Stimulated activated CD8-positive, alpha-beta memory T cell treated with anti-CD3 and anti-CD28 coated beads, Interleukin-7, amount 100 ng/mL, for 4 hours (primary cell): ENCODE results near the gene SEC14L2.
A peak's percentile ranks its signal among the peaks of the same experiment; 100 is the strongest.
"Not testable (repeated sequence)": the region's sequence is repeated elsewhere in the genome, so short reads cannot be mapped to it uniquely, and the experiment has no call there.

Experiments
- DNase-seq, 2 donors: peaks; one replicate each; pipeline ENCODE4 v3.0.0-alpha.2; 2020; ENCODE audit warnings: low read depth in 2 of 2

The SEC14L2 gene

DNA sequence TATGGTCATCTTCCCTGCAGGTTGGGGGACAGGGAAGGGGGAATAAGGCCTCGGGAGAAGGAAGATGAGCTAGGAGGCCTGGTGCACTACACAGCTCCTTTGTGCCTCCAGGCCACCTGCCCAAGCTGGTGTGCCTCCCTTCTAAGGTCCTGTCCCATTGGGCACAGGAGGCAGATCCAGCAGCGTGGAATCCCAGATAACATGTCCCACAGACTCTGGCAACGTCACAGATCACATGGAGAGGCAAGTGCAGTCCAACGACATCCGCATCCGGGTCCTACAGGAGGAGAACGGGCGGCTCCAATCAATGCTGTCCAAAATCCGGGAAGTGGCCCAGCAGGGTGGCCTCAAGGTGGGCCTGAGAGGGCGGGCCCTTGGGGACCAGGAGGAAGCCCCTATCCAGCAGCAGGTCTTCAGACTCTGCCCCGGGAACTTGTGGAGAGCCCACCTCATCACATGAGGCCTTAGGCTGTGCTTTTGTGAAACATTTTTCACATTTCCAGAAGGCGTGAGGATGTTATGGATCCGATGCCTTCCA, 21.4 kb upstream of the SEC14L2 start:
- DNase-seq: no peak

DNA sequence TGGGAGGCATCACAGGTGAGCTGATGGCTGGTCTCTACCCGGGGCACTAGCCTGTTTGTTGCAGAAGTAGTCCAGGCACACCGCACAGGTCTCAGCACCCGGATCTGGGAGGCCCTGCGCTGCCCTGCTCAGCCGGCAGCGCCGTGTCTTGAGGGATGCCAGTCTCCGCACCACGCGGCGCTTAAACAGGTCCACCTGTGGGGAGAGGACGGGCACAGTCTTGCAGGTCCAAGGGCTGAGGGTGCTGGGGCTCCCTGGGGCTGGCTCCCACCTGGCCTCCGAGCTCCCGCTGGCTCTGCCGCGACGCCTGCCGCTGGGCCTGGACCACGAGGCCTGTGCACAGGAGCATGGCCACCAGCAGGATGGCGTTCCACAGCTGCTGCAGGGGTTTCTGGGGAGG, 16.8 kb upstream of the SEC14L2 start:
- no peak for DNase-seq

DNA sequence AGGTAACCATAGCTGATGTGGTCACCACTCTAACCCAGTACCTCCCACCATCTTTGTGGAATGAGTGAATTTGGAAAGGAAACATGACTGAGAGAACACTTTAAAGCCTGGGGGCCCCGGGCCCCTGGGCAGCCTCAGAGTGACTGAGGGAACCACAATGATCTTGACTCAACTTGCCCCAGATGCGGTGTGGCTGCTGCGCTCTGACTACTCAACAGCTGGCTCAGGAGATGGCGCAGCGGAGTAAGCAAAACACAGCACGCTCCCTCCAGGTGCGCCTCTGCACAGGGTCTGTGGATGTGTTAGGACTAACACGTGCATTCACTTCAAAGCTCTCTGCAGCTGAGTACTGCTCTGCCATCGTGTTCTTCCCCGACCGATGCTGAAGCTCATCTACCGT, 15.6 kb upstream of the SEC14L2 start:
- no peak for DNase-seq

GRCh38 chr22:30382340-30382739, 14.5 kb upstream of the SEC14L2 start:
- DNase-seq: no peak

GRCh38 chr22:30383061-30383460, 13.8 kb upstream of the SEC14L2 start:
- no peak for DNase-seq

DNA sequence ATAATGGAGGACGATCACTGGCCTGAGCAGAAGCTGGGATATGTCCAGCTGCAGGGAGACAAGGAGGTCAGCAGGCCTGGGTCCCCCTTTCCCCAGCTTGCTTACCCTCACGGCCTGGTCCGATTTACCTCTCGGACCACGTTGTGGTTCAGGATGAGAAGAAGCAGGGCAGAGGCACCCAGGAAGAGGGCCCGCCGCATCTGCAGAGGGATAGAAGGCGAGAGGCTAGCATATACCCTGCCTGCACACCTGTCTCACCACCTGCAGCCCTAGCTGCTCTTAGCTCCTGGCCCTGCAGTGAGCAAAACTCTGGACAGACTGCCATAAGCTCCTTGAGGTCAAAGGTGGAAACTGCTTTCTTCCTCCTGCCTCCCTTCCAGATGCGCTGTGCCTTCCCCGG, 10.9 kb upstream of the SEC14L2 start:
- no peak for DNase-seq

DNA sequence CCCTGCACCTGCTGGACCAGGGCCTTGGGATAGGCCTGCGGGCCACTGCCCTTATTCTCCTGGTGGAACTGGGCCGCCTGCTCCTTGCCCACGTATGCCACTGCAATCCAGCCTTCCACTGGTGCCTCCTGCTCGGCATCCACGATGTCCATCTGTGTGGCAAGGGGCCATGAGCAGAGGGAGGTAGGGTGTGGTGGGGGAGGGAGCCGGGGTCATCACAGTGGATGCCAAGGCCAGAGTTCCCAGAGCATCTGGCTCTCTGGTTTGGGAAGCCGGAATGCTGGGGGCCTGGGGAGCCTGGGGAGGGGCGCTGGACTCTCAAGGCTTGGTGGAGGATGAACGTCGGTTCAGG, 10.2 kb upstream of the SEC14L2 start:
- DNase-seq: no peak

DNA sequence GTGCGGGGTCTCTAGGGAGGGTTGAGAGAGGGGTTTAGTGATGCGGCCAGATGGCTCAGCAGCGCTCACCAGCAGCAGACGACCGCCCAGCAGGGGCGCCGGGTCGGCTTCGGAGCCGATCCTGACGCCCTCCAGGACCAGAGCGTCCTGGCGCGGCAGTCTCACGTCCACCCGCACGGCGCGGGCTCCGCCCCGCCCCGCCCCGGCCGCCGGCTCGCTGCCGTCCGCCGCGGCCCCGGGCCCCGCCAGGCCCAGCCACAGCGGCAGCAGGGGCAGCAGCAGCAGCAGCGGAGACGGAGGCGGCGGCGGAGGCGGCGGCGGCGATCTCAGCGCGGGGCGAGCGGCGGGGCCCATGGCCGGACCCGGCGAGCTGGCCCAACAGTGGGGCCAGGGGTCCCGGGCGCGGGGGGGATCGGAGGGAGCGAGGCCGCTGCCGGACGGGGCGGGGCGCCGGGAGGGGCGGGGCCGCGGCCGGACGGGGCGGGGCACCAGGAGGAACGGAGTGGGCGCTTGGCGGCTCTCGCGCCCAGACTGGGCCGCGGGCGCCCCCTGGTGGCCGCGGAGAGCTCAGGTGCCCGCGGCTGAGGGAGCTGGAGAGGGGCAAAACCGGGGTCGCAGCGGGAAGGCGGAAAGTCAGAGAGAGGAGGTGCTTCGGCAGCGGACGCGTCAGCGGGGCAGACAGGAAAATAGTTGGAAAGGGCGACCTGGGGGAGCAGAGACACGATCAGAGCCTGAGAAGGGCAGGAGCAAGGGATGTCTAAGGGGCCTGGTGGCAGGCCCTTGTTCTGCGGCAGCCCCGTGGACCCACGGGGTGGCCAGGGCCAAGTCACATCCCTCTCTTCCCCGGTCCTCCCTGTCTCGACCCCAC, 9.6 kb upstream of the SEC14L2 start, which contains the start of gene RNF215:
RNF215 (minus strand) TSS at position 452 of the 868 bp plus-strand sequence; CDS start at position 354, 98 bp downstream.
- peak; percentile 26 to 75 for DNase-seq

DNA sequence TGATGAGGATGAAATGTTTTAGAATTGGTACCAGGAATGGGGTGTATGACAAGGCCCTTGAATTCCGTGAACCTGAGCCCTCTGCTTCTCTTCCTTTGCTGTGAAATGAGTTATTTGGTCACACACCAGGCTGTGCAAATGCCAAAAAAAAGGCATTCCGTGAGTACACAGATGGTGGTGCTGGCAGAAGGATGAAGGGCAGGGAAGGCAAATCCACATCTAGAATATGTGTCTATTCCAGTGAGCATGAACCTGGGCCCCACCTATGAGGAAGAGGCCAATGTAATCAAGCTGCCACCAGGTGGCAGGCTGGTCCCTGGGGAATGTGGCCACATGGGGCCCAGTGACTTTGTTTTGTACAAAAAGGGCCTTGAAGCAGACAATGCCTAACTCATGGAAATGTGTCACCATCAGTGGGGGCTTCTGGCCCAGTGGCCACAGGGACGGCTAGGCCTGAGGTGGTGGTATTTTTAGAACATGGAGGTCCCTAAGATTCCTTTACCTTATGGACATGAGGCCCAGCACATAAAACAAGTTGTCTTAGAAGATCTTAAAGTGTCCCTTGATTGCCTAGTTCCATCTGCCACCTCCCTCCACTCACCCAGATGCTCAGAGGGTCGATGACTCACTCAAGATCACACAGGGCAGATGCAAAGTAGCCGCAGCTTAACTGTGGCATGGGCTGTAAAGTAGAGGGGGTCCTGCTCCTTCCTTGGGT, 5.7 kb upstream of the SEC14L2 start:
- peak; percentile 57 to 64 for DNase-seq

DNA sequence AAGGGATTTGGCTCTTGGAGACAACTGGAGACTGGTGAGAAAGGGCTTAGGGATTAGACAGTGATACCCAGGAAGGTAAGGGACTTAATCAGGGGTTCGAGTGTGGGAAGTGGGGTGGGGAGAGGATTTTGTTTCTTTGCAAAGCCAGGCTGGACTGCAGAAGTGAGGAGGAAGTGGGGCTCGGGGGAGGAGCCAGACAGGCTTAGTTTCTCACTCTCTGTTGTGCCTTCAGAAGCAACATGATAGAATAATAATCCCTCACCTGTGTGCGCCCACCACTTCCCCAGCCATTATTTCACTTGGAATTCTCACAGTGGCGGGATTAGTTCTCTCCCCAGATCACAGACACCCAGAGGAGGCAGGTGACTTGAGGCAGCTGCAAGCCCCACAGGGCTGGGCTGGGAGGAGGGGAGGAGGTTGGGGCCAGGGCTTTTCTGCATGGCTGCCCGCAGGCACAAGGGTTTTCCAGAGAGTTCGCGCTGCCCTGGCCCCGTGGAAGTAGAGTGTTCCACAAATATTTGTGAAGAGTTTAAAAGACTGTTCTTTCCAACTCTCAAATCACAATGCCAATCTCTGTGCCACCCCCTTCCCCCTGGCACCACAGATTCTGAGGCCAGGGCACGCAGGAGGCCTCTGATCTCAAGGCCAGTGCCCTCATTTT, 4.0 kb upstream of the SEC14L2 start:
- no peak for DNase-seq

- no peak for DNase-seq
Observed at GRCh38 chr22:30393322-30393680, 3.5 kb upstream of the SEC14L2 start.

GRCh38 chr22:30393885-30394284, 2.9 kb upstream of the SEC14L2 start:
- DNase-seq: no peak

- DNase-seq: no peak
Observed at GRCh38 chr22:30397656-30398635, 1.1 kb downstream of the SEC14L2 start.

DNA sequence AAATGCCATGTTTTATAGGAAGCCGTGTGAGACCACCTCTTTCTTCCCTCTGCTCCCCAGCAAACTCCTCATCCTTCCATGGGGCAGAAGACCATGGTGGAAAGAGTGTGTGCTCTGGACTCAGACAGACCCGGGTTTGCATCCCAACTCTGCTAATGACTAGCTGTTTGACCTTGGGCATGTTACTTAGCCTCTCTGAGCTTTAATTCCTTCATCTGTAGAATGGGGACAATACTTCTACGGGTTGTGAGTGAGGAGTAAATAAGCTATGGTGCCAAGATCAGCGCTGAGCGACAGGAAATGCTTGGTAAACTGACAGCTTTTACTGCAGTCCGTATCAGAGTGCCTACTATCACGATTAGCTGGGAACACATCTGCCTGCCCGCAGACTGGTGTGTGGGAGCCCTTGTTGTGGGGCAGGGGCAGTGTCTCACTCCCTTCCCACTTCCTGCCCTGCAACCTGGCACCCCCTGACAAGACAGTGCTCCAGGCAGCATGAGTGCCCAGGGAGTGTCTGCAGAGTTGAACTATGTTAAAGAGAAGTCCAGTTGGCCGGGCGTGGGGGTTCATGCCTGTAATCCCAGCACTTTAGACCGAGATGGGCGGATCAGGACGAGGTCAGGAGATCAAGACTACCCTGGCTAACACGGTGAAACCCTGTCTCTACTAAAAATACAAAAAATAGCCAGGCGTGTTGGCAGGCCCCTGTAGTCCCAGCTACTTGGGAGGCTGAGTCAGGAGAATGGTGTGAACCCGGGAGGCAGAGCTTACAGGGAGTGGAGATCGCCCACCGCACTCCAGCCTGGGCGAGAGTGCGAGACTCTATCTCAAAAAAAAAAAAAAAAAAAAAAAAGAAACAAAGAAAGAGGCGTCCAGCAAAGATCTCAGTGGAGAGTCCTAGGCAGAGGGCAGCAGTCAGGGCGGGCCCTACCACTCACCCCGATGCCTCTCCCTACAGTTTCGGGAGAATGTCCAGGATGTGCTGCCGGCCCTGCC, 2.2 kb downstream of the SEC14L2 start:
- no peak for DNase-seq

GRCh38 chr22:30399718-30400117, 2.9 kb downstream of the SEC14L2 start:
- DNase-seq: no peak

DNA sequence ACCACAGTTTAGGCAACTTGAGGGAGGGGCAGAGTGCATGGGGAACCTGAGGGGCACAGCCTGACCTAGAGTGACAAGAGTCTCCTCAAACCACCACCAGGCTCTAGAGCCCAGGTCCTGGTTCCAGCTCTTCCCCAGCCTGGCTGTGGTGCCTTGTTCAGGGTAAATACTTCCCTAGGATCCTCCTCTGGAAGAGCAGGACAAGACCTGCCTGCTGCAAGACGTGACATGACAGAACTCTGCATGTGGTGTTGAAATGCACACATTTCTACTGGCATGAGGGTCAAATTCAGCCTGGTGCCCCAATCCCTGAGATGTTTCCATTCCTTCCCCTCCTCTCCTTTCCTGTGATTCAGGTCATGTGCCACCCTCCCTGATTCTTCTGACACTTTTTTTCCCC, 3.3 kb downstream of the SEC14L2 start:
- DNase-seq: no peak

DNA sequence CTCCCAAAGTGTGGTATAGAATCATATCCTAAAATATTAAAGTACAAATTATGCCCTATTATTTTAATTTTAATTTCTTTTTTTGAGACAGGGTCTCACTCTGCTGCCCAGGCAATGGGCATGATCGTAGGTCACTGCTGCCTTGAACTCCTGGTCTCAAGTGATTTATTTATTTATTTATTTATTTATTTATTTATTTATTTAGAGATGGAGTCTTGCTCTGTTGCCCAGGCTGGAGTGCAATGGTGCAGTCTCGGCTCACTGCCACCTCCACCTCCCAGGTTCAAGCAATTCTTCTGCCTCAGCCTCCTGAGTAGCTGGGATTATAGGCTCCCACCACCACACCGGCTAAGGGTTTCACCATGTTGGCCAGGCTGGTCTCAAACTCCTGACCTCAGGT, 4.2 kb downstream of the SEC14L2 start:
- not testable (repeated sequence) for DNase-seq

GRCh38 chr22:30402028-30402765, 5.4 kb downstream of the SEC14L2 start:
- DNase-seq: no peak

DNA sequence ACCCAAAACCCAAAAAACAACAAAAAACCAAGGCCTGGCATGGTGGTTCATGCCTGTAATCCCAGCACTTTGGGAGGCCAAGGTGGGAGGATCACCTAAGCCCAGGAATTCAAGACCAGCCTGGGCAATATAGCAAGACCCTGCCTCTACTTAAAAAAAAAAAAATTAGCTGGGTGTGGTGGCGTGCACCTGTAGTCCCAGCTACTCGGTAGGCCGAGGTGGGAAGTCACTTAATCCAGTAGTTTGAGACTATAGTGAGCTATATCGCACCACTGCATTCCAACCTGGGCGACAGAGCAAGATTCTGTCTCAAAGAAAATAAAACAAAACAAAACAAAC, 5.9 kb downstream of the SEC14L2 start:
- DNase-seq: not testable (repeated sequence)
